Left lung (tissue), 14 donors: ENCODE measurements around the gene ZNF451. TPM values are rescaled to one million over a fixed set of nuclear protein-coding genes. Genes with fewer than 3 reads are reported as not detected.
"Not testable (repeated sequence)": the region's sequence is repeated elsewhere in the genome, so short reads cannot be mapped to it uniquely, and the experiment has no call there.

Source experiments
- ATAC-seq: fragments of 200-7000 bp; cut with Tn5 transposase; one replicate; pipeline ENCODE4 v1.9.1; 2020; ENCODE audit warnings: moderate library complexity
- DNase-seq, 4 donors: peaks; one replicate each; pipeline ENCODE4 v3.0.0-alpha.2; 2013 to 2020
- H3K27ac ChIP-seq, 2 donors: fragments of 200-600 bp; sonication (generic) in 1 of 2; one replicate each; pipeline versions ENCODE4 v1.5.0 to v1.8.0; 2020 to 2021
- H3K27me3 ChIP-seq, 2 donors: fragments of 200-600 bp; sonication (generic) in 1 of 2; one replicate each; pipeline versions ENCODE4 v1.5.0 to v1.8.0; 2020 to 2021
- H3K36me3 ChIP-seq, 2 donors: fragments of 200-600 bp; sonication (generic) in 1 of 2; one replicate each; pipeline versions ENCODE4 v1.5.0 to v1.8.0; 2020 to 2021
- H3K4me1 ChIP-seq, 2 donors: fragments of 200-600 bp; one replicate each; pipeline ENCODE4 v1.8.0; 2021
- H3K4me3 ChIP-seq, 2 donors: fragments of 200-600 bp; sonication (generic) in 1 of 2; one replicate each; pipeline versions ENCODE4 v1.5.0 to v1.8.0; 2020 to 2021; ENCODE audit warnings: mild to moderate bottlenecking in 1 of 2
- H3K9me3 ChIP-seq, 2 donors: fragments of 200-600 bp; sonication (generic) in 1 of 2; one replicate each; pipeline versions ENCODE4 v1.5.0 to v1.8.0; 2020 to 2021
- CTCF ChIP-seq, 2 donors: fragments of 200-600 bp; sonication (generic) in 1 of 2; IDR thresholded peaks; one replicate each; pipeline versions ENCODE4 v1.5.0 to v1.8.0; 2021; ENCODE audit warnings: antibody characterized with exemption in 2 of 2
- intact Hi-C, 2 donors: fragments of 100-400 bp; cut with DNase I; formaldehyde crosslinking; loops; one replicate each; pipeline versions ENCODE4 v1.11.2 to v1.14.2; 2022
- long read RNA-seq, 12 donors: library from polyadenylated mRNA in 2 of 12; unstranded in 2 of 12; transcript quantifications; one replicate each; pipeline ENCODE4 v2.0.0 and lab custom pipeline, GENCODE V29; 2019 to 2026
- polyA plus RNA-seq, 6 donors: library from polyadenylated mRNA; unstranded; fragments of 120-200 nt; gene quantifications; one replicate each; pipeline ENCODE4 v1.2.1, GENCODE V29; 2013; ENCODE audit not compliant: insufficient read length in 6 of 6
- total RNA-seq, 2 donors: library from RNA; stranded (reverse); fragmentation: NEBNext Ultra II Directional; extraction: Animal tissue kit (Norgen Biotek cat#: 25700); gene quantifications; one replicate each; pipeline ENCODE4 v1.2.1, GENCODE V29; 2021
- donor health status: DM: no; HTN: yes; CAD: no.
- donor health status: DM: no; HTN: no; CAD: no.

Gene ZNF451
- 10 to 100 TPM; 51.7 to 53.4 TPM for total RNA-seq
- 10 to 100 TPM; 36.3 to 50.5 (median 44.5) TPM for polyA plus RNA-seq
- long read RNA-seq, donor 1, full-length matches to known transcripts = 9 of 9 reads
- long read RNA-seq, donor 1, partial matches to known transcripts = 0 of 9 reads
- long read RNA-seq, donor 1, other reads (novel, unspliced or antisense) = 0 of 9 reads
- long read RNA-seq, donor 2, full-length matches to known transcripts = 10 of 15 reads
- long read RNA-seq, donor 2, partial matches to known transcripts = 5 of 15 reads
- long read RNA-seq, donor 2, other reads (novel, unspliced or antisense) = 0 of 15 reads
- long read RNA-seq, donor 3 = 0 reads
- long read RNA-seq, donor 4, full-length matches to known transcripts = 2 of 3 reads
- long read RNA-seq, donor 4, partial matches to known transcripts = 0 of 3 reads
- long read RNA-seq, donor 4, other reads (novel, unspliced or antisense) = 1 of 3 reads
- long read RNA-seq, donor 5, full-length matches to known transcripts = 4 of 10 reads
- long read RNA-seq, donor 5, partial matches to known transcripts = 6 of 10 reads
- long read RNA-seq, donor 5, other reads (novel, unspliced or antisense) = 0 of 10 reads
- long read RNA-seq, donor 6, full-length matches to known transcripts = 4 of 10 reads
- long read RNA-seq, donor 6, partial matches to known transcripts = 6 of 10 reads
- long read RNA-seq, donor 6, other reads (novel, unspliced or antisense) = 0 of 10 reads
- long read RNA-seq, donor 7, partial matches to known transcripts = 0 of 3 reads
- long read RNA-seq, donor 7, other reads (novel, unspliced or antisense) = 0 of 3 reads
- long read RNA-seq, donor 8, full-length matches to known transcripts = 7 of 13 reads
- long read RNA-seq, donor 8, partial matches to known transcripts = 6 of 13 reads
- long read RNA-seq, donor 8, other reads (novel, unspliced or antisense) = 0 of 13 reads
- long read RNA-seq, donor 9 = 0 reads
- long read RNA-seq, donor 10, partial matches to known transcripts = 1 of 1 reads
- long read RNA-seq, donor 10, other reads (novel, unspliced or antisense) = 0 of 1 reads
- long read RNA-seq, donor 11, full-length matches to known transcripts = 2 of 9 reads
- long read RNA-seq, donor 11, partial matches to known transcripts = 7 of 9 reads
- long read RNA-seq, donor 11, other reads (novel, unspliced or antisense) = 0 of 9 reads
- long read RNA-seq, donor 12, full-length matches to known transcripts = 5 of 5 reads
- long read RNA-seq, donor 12, partial matches to known transcripts = 0 of 5 reads
- long read RNA-seq, donor 12, other reads (novel, unspliced or antisense) = 0 of 5 reads

DNA sequence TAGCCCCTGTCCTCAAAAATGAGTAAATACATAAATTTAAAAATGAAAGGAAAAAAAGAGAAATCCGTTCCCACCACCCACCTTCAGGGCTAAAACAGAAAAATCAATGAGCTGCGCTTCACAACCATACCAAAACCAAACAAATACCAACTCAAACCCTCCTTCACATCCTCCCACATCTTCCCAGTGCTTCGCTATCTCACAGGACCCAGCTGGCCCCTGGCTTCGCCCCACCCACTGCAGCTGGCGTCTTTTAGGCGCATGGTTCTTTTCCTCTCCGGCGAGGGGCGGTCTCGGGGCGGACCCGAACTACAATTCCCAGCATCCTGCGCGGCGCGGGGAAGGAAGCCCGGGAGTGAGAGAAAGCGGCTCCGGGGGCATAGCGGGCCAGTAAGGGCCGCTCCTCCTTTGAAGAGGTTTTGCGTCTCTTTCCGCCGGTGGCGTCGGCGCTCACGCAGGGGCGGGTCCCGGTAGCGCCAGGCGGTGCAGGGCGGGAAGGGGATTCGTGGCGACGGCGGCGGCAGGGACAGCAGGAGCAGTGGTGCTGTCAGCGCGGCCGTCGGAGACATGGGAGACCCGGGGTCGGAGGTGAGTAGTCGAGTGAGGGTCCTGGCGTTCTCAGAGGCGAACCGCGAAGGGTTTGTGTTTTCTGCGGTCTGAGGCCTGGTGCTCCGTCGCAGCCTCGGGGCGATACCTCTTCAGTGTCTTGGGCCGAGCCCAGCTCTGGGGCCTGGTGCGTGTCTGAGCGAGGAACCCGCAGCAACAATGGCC lies at the start of gene ZNF451:
ZNF451 (plus strand) TSS at position 502 of the 771 bp plus-strand sequence; CDS start at position 568, 66 bp downstream.
- TF ChIP-seq CTCF (IDR thresholded peaks at IDR 0.05) = no peak
- intact Hi-C loops = no loop called here
- no peaks in the 10 kb centered on the region for H3K27me3 ChIP-seq
- peaks cover 18 to 37% of the 10 kb centered on the region in 2 donors for H3K4me1 ChIP-seq
- H3K27ac ChIP-seq = peak within 1 kb of the TSS; percentile 78 to 85
- peaks cover 0 to 6% of the 10 kb centered on the region in 2 donors for H3K36me3 ChIP-seq
- no peaks in the 10 kb centered on the region for H3K9me3 ChIP-seq
- DNase-seq (peak; percentile 97 to 99 (median 98)), ATAC-seq (peak; percentile 97)
- H3K4me3 ChIP-seq = peak within 1 kb of the TSS; percentile 47 to 64

- H3K27ac ChIP-seq, intact Hi-C loops, H3K9me3 ChIP-seq, H3K27me3 ChIP-seq, DNase-seq, H3K4me3 ChIP-seq, ATAC-seq, H3K36me3 ChIP-seq: not testable (repeated sequence)
- peaks cover 0 to 13% of the 10 kb centered on the region in 2 donors for H3K4me1 ChIP-seq
Observed at GRCh38 chr6:57044061-57044460, 45.9 kb upstream of the ZNF451 start.

DNA sequence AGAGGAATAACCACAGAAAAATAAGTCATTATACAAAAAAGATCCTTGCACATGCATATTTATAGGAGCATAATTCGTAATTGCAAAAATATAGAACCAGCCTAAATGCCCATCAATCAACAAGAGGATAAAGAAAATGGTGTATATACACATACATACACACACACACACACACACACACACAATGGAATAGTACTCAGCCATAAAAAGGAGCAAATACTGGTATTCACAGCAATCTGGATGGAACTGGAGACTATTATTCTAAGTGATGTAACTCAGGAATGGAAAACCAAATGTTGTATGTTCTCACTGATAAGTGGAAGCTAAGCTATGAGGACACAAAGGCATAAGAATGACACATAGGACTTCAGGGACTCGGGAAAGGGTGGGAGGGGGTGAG lies 45.4 kb upstream of the ZNF451 start:
- ATAC-seq (no peak), DNase-seq (no peak)
- no peaks in the 10 kb centered on the region for H3K27me3 ChIP-seq
- peaks cover 0 to 5% of the 10 kb centered on the region in 2 donors for H3K36me3 ChIP-seq
- TF ChIP-seq CTCF (IDR thresholded peaks at IDR 0.05) = no peak
- intact Hi-C loops = no loop called here
- no peaks in the 10 kb centered on the region for H3K9me3 ChIP-seq
- H3K4me3 ChIP-seq = no peak overlapping the region
- no peak overlapping the region for H3K27ac ChIP-seq
- peaks cover 0 to 15% of the 10 kb centered on the region in 2 donors for H3K4me1 ChIP-seq

DNA sequence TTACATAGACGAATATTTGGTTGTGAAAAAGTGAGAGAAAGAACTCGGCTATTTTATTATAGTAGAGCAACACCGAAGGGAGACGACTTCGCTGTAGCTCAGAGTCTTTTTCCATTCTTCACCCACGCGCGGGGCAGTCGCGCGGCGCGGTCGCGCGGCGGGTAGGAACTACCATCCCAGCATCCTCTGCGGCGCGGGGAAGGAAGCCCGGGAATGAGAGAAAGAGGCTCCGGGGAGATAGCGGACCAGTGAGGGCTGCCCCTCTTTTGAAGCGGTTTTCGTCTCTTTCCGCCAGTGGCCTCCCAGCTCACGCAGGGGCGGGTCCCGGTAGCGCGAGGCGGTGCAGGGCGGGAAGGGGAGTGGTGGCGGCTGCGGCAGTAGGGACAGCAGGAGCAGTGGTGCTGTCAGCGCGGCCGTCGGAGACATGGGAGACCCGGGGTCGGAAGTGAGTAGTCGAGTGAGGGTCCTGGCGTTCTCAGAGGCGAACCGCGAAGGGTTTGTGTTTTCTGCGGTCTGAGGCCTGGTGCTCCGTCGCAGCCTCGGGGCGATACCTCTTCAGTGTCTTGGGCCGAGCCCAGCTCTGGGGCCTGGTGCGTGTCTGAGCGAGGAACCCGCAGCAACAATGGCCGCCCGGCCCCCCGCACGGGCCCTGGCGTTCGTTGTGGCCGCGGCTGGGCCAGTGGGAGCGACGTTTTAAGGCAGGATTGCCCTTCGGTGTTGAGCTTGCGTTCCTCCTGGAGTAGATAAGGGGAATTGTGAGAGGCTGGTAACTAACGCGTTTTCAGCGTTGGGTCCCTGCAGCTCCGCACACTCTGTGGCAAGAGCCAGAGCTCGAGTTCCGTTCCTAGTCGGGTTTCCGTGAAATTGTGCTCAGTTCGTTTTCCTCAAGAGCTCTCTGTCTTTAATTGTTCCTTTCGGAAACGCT lies 43.4 kb upstream of the ZNF451 start, which contains the start of gene KIAA1586:
KIAA1586 (plus strand) TSS at position 362 of the 925 bp plus-strand sequence; CDS start at position 425, 63 bp downstream.
- intact Hi-C loops = not testable (repeated sequence)

GRCh38 chr6:57047257-57047585 lies 42.8 kb upstream of the ZNF451 start:
- H3K4me1 ChIP-seq = peaks cover 0 to 15% of the 10 kb centered on the region in 2 donors
- peak; percentile 3 for ATAC-seq
- H3K36me3 ChIP-seq = peaks cover 0 to 24% of the 10 kb centered on the region in 2 donors
- intact Hi-C loops, DNase-seq, H3K27me3 ChIP-seq, H3K4me3 ChIP-seq, H3K27ac ChIP-seq, H3K9me3 ChIP-seq: not testable (repeated sequence)

More for the DNA sequence above, 43.4 kb upstream of the ZNF451 start, which contains the start of gene KIAA1586:
- not testable (repeated sequence) for H3K9me3 ChIP-seq, H3K27me3 ChIP-seq
- Histone ChIP-seq H3K4me1 (peaks cover 0 to 15% of the 10 kb centered on the region in 2 donors), H3K4me3 (peak within 1 kb of the TSS; percentile 31 to 54), H3K36me3 (peaks cover 0 to 18% of the 10 kb centered on the region in 2 donors), H3K27ac (peak within 1 kb of the TSS; percentile 53 to 59)
- DNase-seq (peak; percentile 82 to 96 (median 94)), ATAC-seq (peak; percentile 99)

GRCh38 chr6:57047859-57048258 lies 42.1 kb upstream of the ZNF451 start:
- not testable (repeated sequence) for H3K27me3 ChIP-seq, H3K4me3 ChIP-seq

More at GRCh38 chr6:57047859-57048258, 42.1 kb upstream of the ZNF451 start:
- ATAC-seq, H3K27ac ChIP-seq, H3K9me3 ChIP-seq, DNase-seq, intact Hi-C loops: not testable (repeated sequence)
- Histone ChIP-seq H3K4me1 (peaks cover 0 to 15% of the 10 kb centered on the region in 2 donors), H3K36me3 (peaks cover 0 to 31% of the 10 kb centered on the region in 2 donors)
